NCI-H1436 treated with DMSO at 0.1 percent for 48 hours (cell line): Measurements from ENCODE around the gene FRMD5.
"Not testable (repeated sequence)": the region's sequence is repeated elsewhere in the genome, so short reads cannot be mapped to it uniquely, and the experiment has no call there.

ENCODE experiments used
- DNase-seq: peaks from one replicate; lab custom pipeline; 2025; lab: John Stamatoyannopoulos, UW

Gene FRMD5

DNA sequence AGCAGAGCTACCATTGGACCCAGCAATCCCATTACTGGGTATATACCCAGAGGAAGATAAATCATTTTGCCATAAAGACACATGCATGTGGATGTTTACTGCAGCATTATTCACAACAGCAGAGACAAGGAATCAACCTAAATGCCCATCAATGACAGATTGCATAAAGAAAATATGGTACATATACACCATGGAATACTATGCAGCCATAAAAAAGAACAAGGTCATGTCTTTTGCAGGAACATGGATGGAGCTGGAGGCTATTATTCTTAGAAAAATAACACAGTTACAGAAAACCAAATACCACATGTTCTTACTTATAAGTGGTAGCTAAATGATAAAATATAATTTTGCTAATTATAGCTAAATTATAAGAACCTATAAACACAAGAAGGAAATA, 162.3 kb downstream of the FRMD5 start:
- DNase-seq = not testable (repeated sequence)

DNA sequence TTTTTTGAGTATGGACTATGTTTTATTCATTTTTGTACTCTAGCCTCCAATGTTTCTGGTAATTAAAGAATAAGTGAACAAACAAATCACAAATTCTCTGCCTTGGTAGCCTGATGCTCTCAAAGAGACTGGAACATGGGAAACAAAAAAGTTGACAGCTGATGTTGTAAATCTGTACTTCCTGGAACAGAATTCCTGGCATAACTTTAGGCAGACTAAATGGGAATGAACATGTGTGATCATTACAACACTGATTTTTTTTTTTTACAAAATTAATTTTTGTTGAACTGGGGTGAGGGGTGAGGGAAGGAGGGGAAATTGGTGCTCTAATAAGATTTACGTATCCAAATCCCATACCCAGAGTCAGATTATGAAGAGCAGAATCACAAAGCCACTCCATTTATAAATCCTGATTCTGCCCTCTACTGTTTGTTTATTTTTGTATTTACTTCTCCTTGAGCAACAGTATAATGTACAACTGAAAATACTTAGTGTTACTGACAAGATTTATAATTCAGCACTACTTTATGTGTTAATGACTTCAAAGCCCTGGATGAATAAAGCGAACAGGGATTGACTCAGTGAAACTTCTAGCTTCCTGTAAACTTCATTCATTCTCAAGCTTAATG, 165.0 kb downstream of the FRMD5 start:
- no peak for DNase-seq

- no peak for DNase-seq
Observed at GRCh38 chr15:44029003-44029402, 166.1 kb downstream of the FRMD5 start.

GRCh38 chr15:44028349-44028748, 166.7 kb downstream of the FRMD5 start:
- no peak for DNase-seq

DNA sequence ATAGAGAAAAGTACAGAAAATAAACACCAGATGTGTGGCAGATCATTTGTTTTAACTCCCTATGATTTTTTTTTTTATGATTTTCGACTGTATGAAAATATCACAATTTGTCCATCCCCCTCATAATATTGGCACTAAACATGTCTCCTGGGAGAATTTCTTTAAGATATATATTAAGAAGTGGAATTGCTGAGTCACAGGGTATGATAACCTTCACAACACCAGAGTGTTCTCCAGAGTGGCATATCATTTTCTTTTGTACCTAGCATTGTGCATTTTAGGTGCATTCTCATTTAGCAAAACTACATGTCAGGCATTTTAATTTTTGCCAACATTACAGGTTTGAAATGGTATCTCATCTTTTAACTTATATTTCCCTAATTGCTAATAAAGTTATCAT, 170.9 kb downstream of the FRMD5 start:
- DNase-seq = no peak

DNA sequence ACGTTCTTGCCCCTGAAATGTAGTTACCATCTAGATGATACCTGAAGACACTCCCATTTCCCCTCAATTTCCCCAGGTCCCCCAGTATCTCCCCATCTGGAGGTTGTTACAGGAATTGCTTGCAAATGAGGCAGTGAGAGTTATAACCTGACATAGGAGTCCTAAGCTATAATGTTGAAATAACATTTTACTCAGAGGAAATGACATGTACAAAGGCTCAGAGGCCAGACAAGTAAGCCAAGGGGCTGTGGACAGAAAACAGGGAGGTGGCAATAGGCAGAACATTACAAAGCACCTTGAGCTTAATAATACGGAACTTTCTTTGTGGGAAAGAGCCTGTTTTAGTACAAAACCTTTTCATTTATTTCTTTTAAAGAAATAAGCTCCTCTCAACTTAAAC, 171.9 kb downstream of the FRMD5 start:
- no peak for DNase-seq

DNA sequence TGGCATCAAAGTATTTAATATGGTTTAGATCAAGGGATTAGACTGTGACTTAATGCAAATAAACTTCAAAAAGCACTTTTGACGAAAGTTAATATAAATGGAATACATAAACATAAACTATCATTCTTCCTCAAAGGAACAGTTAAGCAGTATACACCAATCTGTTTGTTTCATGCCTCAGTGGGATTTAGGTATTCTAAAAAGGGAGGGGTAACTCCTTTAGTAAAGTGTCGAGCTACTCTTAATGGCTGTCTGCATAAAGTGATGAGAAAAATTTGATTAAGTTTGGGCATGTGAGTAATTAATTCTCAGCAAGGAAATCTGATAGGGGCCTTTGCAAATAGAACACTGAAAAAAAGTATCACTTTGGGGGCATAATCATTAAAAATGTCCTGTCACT, 176.9 kb downstream of the FRMD5 start:
- no peak for DNase-seq

- no peak for DNase-seq
Observed at GRCh38 chr15:44015545-44016305, 179.3 kb downstream of the FRMD5 start.

GRCh38 chr15:44011238-44011854, 183.7 kb downstream of the FRMD5 start:
- no peak for DNase-seq

DNA sequence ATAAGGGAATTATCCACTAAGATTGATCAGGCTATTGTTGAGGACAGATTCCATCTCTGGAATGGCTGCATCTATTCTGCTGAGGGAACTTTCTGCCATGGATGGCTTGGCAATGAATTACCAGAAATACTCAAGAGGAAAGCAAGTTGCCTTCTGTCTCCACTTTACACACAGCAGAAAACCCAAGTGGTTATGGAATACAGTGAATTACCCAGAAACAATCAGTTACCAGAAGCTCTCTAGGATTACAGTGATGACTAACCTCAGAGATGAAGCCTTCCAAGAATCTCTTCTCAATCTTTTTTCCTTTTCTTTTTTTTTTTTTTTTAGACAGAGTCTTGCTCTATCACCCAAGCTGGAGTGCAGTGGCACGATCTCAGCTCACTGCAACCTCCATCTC, 185.0 kb downstream of the FRMD5 start:
- no peak for DNase-seq

DNA sequence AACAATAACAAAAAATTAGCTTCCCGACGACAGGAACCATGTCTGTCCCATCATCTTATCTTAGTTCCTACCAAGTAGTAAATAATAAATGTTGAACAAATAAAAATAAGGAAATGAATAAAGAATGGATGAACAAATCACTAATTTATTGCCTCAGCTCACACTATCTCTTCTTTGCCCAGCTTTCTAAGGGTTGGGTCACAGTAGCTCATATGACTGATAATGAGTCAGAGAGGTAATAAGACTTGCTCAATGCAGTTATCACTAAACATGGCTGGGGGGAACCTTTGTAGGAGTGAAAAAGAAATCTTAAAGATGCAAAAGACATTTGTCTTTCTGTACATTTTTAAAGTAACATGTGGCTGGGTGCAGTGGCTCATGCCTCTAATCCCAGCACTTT, 186.0 kb downstream of the FRMD5 start:
- no peak for DNase-seq

- DNase-seq = not testable (repeated sequence)
Observed at GRCh38 chr15:44000248-44000647, 194.8 kb downstream of the FRMD5 start.

- DNase-seq = no peak
Observed at GRCh38 chr15:43998607-43999006, 196.5 kb downstream of the FRMD5 start.

DNA sequence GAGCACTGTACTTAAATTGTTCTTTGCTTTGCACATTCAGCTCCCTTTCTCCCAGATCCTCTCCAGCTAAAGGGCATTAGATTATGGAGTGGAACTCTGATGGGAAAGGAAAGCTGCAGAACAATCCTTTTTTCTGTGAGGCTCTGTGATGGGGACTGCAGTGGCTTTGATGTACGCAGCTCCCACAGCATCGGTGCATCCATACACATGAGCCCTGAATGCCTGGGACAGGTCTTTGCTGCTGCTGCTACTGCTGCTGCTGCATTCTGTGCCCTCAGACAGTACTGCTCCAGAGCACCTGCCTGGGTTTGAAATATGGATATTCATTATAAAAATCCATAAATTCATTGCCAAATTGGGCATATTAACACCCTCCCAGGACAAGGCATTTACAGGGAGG, 203.9 kb downstream of the FRMD5 start:
- no peak for DNase-seq

- no peak for DNase-seq
Observed at GRCh38 chr15:43989938-43990337, 205.1 kb downstream of the FRMD5 start.

GRCh38 chr15:43988900-43989299, 206.2 kb downstream of the FRMD5 start:
- DNase-seq = no peak

GRCh38 chr15:43987924-43988323, 207.1 kb downstream of the FRMD5 start:
- DNase-seq = no peak

- no peak for DNase-seq
Observed at GRCh38 chr15:43985976-43986680, 208.9 kb downstream of the FRMD5 start.

DNA sequence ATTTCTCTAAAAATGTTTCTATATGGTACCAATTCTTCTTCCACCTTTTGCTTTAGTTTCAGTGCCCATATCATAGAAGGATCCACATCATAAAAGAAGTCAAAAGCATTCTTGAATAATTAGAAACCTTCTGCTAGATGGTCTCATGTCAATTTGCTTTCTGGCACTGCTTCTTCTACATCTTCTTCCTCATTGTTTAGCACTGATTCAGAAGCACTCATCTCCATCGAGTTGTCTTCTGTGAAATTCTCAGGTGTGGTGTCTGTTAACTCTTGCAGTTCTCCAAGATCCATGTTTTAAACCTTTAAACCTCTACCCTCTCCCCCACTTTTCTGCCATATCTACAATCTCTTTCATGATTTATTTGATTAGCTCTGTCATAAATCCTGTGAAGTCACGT, 213.5 kb downstream of the FRMD5 start:
- no peak for DNase-seq

DNA sequence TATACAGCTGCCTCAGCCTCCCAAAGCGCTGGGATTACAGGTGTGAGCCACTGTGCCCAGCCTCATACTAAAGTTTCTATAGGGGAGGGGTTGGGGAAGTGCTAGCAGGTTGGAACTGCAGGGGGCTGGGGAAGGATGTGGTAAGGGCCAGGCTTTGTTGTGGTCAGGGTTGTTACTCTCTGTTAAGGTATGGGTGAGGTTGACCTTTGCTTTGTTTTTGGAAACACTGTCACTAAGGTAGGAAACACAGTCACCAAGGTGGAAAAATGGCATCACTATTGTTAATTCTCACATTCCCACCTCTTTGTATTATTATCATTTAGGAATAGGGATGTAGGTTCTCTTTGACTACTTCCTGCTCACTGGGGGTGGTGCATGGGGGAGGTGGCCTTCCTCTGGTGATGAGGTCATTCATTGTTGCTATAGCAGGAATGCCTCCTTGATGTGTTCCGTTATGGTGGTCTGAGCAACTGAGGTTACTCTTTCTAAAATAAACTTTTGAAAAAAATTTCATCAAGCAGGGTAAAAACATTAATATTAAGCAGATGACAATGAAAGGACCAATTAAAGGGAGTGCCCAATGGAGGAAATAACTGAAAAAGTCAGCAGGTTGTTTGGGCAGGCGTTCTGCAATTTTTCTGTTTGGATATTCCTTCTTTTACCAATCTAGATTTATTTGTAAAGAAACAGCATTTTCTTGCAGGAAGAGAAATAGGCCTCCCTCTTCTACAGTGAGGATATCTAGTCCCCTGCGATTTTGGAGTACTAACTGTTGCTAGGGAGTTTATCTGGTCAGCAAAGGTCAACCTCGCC, 217.8 kb downstream of the FRMD5 start:
- no peak for DNase-seq

DNA sequence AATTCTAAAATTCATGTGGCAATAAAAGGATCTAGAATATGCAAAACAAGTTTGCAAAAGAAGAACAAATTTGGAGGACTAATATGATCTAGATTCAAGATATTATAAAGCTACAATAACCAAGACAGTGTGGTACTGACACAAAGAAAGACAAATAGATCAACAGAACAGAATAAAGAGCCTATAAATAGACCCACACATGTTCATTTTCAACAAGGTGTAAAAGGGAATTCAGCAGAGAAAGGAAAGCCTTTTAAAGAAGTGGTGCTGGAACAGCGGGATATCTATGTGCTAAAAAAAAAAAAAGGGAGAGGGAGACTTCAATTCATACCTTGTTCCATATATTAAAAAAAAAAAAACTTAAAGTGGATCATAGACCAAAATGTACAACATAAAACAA, 219.3 kb downstream of the FRMD5 start:
- DNase-seq = no peak

- no peak for DNase-seq
Observed at GRCh38 chr15:43975326-43975725, 219.7 kb downstream of the FRMD5 start.
